NCI-H2029 treated with DMSO at 0.1 percent for 48 hours (cell line): ENCODE measurements around the gene FGF22.
"Not testable (repeated sequence)": the region's sequence is repeated elsewhere in the genome, so short reads cannot be mapped to it uniquely, and the experiment has no call there.

Experiments
- DNase-seq: peaks from one replicate; lab custom pipeline; 2025; lab: John Stamatoyannopoulos, UW

Gene FGF22

DNA sequence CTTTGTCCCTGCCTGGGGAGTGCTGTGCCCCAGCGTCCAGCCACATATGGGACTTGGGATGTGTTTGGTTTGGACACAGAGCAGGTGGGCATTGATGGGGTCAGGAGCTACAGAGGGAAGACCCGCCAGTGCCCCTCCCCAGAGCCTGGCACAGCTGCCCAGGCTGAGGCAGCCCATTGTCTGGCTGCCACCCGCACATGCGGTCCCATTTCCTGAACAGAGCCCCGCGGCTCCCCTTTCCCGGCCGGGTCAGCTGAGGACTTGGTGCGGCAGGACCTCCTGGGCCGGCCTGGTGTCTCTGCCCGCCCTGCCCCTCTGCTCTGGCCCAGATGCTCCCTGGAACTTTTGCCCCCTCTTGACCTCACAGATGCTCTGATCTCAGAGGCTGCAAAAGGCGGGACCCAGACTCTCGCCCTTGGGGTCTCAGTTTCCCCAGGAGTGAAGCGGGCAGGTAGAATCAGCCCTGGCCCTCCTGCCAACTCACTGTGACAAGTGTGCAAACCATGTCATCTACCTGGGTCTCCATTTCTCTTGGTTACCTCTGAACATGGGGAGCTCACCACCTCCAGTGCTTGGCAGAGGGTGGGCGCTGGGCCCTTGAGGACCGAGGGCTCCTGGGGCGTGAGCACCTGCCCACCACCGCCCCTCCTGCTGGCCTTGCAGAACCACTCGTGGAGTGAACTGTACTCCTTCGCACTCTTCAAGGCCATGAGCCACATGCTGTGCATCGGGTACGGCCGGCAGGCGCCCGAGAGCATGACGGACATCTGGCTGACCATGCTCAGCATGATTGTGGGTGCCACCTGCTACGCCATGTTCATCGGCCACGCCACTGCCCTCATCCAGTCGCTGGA, 32.2 kb upstream of the FGF22 start:
- DNase-seq, result no peak

- DNase-seq, result no peak
These were observed 31.3 kb upstream of the FGF22 start for GRCh38 chr19:608155-609003.

DNA sequence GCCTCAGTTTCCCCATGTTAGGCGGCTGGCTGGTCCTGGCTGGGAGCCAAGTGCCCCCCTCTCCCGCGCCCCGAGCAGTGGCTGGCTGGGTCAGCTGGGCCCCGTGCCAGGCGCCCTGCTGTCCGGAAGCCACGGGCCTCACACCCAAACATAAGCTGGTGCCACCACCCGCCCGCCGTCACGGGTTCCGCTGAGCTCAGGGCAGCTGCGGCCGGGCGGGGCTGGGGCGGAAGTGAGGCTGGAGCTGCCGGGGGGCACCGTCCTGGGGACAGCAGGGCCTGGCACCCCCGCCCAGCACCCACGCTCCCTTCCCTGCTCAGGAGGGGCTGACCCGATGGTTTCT, 30.7 kb upstream of the FGF22 start:
- DNase-seq, result no peak

GRCh38 chr19:610071-610800, 29.4 kb upstream of the FGF22 start:
- DNase-seq, result no peak

DNA sequence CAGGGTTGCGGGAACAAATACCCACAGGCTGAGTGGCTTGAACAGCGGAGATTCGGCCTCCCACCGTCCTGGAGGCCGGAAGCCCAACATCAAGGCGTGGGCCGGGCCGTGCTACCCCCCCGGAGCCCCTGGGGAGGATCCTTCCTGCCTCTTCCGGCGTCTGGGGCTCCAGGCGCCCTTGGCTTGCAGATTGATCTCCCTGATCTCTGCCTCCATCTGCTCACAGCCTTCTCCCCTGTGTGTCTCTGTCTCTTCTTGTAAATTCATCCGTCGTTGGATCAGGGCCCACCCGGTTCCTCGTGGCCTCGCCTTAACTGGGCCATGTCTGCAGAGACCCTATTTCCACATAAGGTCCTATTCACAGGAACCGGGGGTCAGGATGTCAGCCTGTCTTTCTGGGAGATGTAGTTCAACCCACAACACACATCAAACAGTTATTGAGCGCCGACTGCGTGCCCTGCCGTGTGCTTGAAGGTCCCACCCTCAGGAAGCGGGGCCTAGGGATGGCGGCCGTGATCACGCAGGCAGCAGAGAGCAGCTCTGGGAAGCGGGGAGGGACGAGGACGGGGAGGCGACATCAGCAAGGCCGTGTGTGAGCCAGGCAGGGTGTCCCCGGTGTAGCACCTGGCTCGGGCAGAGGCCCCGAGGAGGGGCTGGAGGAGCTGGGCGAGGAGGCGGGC, 28.7 kb upstream of the FGF22 start:
- DNase-seq, result no peak

GRCh38 chr19:611481-611868, 28.2 kb upstream of the FGF22 start:
- DNase-seq, result no peak

DNA sequence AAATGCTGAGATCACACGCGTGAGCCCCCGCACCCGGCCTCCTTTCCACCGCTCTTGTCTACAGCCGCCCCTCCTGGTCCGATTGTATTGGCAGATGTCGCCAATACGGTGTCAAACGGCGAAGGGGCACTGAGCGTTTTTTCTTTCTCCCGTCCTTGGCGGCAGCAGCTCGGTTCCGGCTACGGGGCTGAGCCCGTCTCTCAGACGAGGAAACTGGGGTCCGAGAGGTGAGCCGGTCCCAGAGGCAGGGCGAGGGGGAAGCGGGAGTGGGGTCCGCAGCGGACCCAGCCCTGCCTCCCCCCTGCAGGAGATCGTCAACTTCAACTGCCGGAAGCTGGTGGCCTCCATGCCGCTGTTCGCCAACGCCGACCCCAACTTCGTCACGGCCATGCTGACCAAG, 26.7 kb upstream of the FGF22 start:
- DNase-seq, result no peak

GRCh38 chr19:613732-614567, 25.7 kb upstream of the FGF22 start:
- no peak for DNase-seq

DNA sequence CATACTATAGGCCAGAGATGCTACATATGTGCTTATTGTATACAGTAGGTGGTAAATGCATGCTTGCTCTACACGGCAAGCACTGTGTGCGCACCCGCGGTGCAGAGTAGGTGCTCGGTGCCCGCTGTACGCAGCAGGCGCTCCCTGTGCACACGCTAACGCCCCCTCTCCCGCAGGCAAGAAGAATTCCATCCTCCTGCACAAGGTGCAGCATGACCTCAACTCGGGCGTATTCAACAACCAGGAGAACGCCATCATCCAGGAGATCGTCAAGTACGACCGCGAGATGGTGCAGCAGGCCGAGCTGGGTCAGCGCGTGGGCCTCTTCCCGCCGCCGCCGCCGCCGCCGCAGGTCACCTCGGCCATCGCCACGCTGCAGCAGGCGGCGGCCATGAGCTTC, 24.1 kb upstream of the FGF22 start:
- DNase-seq, result no peak

GRCh38 chr19:616062-616700, 23.5 kb upstream of the FGF22 start:
- no peak for DNase-seq

- no peak for DNase-seq
These were observed 22.7 kb upstream of the FGF22 start for GRCh38 chr19:616747-617526.

GRCh38 chr19:617551-618246, 22.0 kb upstream of the FGF22 start:
- DNase-seq, result no peak

DNA sequence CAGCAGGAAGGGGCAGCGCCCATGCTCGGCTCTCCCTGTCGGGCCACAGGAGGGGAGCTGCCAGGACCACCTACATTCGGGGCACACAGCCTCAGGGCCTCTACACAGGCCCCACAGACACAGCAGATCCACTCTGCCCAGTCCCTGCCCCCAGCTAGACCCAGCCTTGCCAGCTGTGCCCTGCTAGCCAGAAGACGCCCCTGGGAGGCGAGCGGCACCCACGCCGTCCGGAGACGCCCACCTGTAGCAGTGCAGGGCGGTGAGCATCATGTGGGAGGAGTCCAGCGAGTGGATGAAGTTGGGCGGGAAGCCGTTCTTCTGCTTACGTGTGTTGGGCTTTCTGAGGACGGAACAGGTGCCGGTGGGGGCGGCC, 21.4 kb upstream of the FGF22 start:
- DNase-seq, result no peak

DNA sequence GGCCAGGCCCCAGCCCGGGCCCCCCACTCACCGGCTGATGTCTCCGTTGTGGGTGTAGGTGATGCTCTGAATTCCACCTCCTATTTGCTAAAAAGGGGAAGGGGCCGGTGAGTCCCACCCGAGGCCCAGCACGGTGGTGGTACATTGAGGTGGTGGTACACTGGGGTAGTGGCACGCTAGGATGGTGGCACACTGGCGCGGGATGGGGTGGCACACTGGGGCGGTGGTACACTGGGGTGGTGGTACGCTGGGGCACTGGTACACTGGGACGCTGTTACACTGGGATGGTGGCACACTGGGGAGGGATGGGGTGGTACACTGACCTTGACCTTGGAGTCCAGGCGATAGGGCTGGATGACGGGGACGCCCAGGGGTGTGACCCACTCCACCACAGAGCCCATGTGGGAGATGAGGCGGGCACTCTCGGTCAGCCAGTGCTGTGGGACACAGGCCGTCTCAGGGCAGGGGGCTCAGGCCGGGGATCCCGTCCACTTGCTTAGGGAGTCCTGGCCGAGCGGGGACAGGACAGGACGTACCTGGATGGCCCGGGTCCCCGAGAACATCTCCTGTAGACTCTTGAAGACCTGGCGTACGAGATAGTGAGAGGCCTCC, 20.9 kb upstream of the FGF22 start:
- no peak for DNase-seq

DNA sequence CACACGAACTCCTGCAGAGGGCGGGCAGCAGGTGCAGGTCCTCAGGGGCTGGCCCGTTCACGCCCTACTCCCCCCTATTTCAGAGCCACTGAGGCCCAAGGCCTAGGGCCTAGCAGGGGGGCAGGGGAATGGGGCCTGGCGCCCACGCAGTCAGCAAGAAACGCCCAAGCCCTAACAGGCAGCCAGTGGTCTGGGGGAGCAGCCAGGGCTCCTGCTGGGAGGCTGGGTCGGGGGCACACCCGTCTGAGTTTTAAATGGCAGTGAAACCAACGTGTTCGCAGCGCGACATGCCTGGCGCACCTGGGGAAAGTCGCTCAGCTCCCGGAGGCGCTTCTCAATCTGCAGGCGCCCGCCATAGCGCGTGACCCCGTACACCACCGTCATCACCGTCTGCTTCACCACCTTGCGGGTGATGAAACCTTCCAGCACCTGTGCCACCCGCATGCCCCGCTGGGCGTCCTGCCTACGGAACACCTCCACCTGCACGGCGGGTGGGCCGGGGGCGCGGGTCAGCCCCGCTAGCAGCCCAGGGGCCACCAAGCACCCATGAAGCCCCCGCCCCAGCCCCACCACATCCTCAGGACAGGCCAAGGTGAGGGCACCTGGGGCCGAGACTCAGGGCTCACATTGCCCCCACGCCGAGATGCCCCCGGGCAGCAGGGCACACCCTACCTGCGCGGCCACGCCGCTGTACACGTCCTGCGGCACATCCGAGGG, 20.2 kb upstream of the FGF22 start:
- no peak for DNase-seq

GRCh38 chr19:620166-620862, 19.4 kb upstream of the FGF22 start:
- DNase-seq, result no peak

DNA sequence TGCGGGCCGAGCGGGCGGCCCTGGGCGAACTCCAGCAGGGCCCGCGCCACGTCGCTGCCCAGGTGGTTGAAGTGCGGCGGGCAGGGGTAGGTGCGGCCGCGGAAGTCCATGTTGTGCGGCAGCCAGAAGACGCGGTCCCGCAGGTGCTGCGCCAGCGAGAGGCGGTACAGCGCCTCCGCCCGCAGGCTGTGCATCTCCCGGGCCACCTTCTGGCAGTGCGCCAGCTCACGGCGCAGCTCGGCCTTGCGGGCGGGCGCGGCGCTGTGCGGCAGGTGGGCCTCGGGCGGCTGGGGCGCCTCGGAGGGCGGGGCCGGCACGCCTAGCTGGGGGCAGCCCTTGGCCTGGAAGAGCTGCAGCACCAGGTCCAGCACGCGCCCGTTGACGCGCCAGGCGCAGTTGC, 18.5 kb upstream of the FGF22 start:
- DNase-seq, result not testable (repeated sequence)

- no peak for DNase-seq
These were observed 17.9 kb upstream of the FGF22 start for GRCh38 chr19:621819-622218.
